ENCODE results near the gene PCDHAC1. TPM values are rescaled to one million over a fixed set of nuclear protein-coding genes. Genes with fewer than 3 reads are reported as not detected.

The PCDHAC1 gene
- polyA plus RNA-seq, 1 of the 3 experiments (the other 2 are of a cell fraction) = 0.08 TPM

- Histone ChIP-seq H3K79me2 (ENCODE audit: insufficient read depth) (no peaks in the 10 kb centered on the region), H4K20me1 (ENCODE audit: insufficient read depth) (no peaks in the 10 kb centered on the region), H3K4me3 (ENCODE audit: low read depth in 2 of 2, low read length in 1 of 2) (no peak overlapping the region), H3K36me3 (replicated peaks in 1 of 2; ENCODE audit: control insufficient read depth in 1 of 2, insufficient read depth in 2 of 2, low read length in 1 of 2) (no peaks in the 10 kb centered on the region), H3K9me3 (no peaks in the 10 kb centered on the region), H3K27ac (ENCODE audit: low read depth in 2 of 2, low read length in 1 of 2) (no peak overlapping the region), H3K4me2 (no peak overlapping the region), H3K9ac (no peak overlapping the region), H3K27me3 (ENCODE audit: insufficient read depth) (no peaks in the 10 kb centered on the region), H2AFZ (ENCODE audit: low read depth) (no peak overlapping the region), H3F3A (replicated peaks; ENCODE audit: insufficient read depth) (no peaks in the 10 kb centered on the region), H3K4me1 (ENCODE audit: control insufficient read depth in 1 of 2, insufficient read depth in 2 of 2, low read depth in 1 of 2, low read length in 1 of 2) (no peaks in the 10 kb centered on the region), H3K9me2 (no peaks in the 10 kb centered on the region)
- CTCF ChIA-PET = interaction anchor here (1.2 to 3.3 kb wide), 2 partner anchors 14 to 25 kb away, joined by 5 to 11 read pairs; partner anchors contain the start of gene PCDHAC1
- DNase-seq = no peak
- WGBS (ENCODE audit: low lambda C conversion rate) = 47% methylated on average over 6 of the region's 6 CpGs
- POLR2A ChIA-PET = no interaction called here
- TF ChIP-seq GABPA (IDR thresholded peaks at IDR 0.05; ENCODE audit: low read depth) = no peak
- no peak for TF ChIP-seq RCOR1 (IDR thresholded peaks at IDR 0.05; ENCODE audit: low read length)
- TF ChIP-seq, protein P1, sequence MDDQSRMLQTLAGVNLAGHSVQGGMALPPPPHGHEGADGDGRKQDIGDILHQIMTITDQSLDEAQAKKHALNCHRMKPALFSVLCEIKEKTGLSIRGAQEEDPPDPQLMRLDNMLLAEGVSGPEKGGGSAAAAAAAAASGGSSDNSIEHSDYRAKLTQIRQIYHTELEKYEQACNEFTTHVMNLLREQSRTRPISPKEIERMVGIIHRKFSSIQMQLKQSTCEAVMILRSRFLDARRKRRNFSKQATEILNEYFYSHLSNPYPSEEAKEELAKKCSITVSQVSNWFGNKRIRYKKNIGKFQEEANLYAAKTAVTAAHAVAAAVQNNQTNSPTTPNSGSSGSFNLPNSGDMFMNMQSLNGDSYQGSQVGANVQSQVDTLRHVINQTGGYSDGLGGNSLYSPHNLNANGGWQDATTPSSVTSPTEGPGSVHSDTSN (IDR thresholded peaks at IDR 0.05) = no peak
- TF ChIP-seq SIN3A (IDR thresholded peaks at IDR 0.05; ENCODE audit: borderline replicate concordance, low read depth, low read length) = no peak
- TF ChIP-seq NRF1 (IDR thresholded peaks at IDR 0.05; ENCODE audit: low read depth, low read length) = no peak
- no peak for TF ChIP-seq CTCF (IDR thresholded peaks at IDR 0.05)
- no peak for TF ChIP-seq USF1 (IDR thresholded peaks at IDR 0.05; ENCODE audit: borderline replicate concordance, low read depth)
- TF ChIP-seq FOXM1 (IDR thresholded peaks at IDR 0.05; ENCODE audit: low read depth) = no peak
- no peak for TF ChIP-seq EP300 (IDR thresholded peaks at IDR 0.05; ENCODE audit: borderline replicate concordance in 1 of 2, low read depth in 1 of 2, low read length in 1 of 2)
Measured at GRCh38 chr5:140951636-140952035, 25.5 kb downstream of the PCDHAC1 start.

- no peak overlapping the region for H3K9ac ChIP-seq
- no peak overlapping the region for H3K4me3 ChIP-seq (ENCODE audit: low read depth in 2 of 2, low read length in 1 of 2)
- POLR2A ChIA-PET = no interaction called here
- H3K9me2 ChIP-seq = no peaks in the 10 kb centered on the region
- CTCF ChIA-PET = interaction anchor here (1.7 to 3.3 kb wide), 3 partner anchors 27 to 112 kb away, joined by 5 to 11 read pairs (median 7); partner anchors contain the start of genes PCDHA8 and PCDHAC1
- no peaks in the 10 kb centered on the region for H3K79me2 ChIP-seq (ENCODE audit: insufficient read depth)
- H2AFZ ChIP-seq (ENCODE audit: low read depth) = no peak overlapping the region
- H3K36me3 ChIP-seq (replicated peaks in 1 of 2; ENCODE audit: control insufficient read depth in 1 of 2, insufficient read depth in 2 of 2, low read length in 1 of 2) = no peaks in the 10 kb centered on the region
- no peak for DNase-seq
- 18% methylated on average over 2 of the region's 2 CpGs for WGBS (ENCODE audit: low lambda C conversion rate)
- no peak for TF ChIP-seq ELF1 (IDR thresholded peaks at IDR 0.05)
- no peak for TF ChIP-seq JUND (IDR thresholded peaks at IDR 0.05)
- TF ChIP-seq IRF3 (IDR thresholded peaks at IDR 0.05; ENCODE audit: low read depth, low read length) = no peak
- no peak for TF ChIP-seq RCOR1 (IDR thresholded peaks at IDR 0.05; ENCODE audit: low read length)
- TF ChIP-seq MEF2A (IDR thresholded peaks at IDR 0.05; ENCODE audit: borderline replicate concordance, low read depth) = no peak
- TF ChIP-seq RXRA (IDR thresholded peaks at IDR 0.05; ENCODE audit: borderline replicate concordance, low read depth) = no peak
- no peak for TF ChIP-seq TCF12 (IDR thresholded peaks at IDR 0.05)
- H3K4me1 ChIP-seq (ENCODE audit: control insufficient read depth in 1 of 2, insufficient read depth in 2 of 2, low read depth in 1 of 2, low read length in 1 of 2) = no peaks in the 10 kb centered on the region
- no peak overlapping the region for H3K4me2 ChIP-seq
- no peaks in the 10 kb centered on the region for H4K20me1 ChIP-seq (ENCODE audit: insufficient read depth)
- H3K9me3 ChIP-seq = no peaks in the 10 kb centered on the region
- no peak overlapping the region for H3K27ac ChIP-seq (ENCODE audit: low read depth in 2 of 2, low read length in 1 of 2)
- no peaks in the 10 kb centered on the region for H3F3A ChIP-seq (replicated peaks; ENCODE audit: insufficient read depth)
- H3K27me3 ChIP-seq (ENCODE audit: insufficient read depth) = no peaks in the 10 kb centered on the region
Measured at GRCh38 chr5:140953234-140953633, 27.1 kb downstream of the PCDHAC1 start.
